Measurements from ENCODE around the gene TMEM115.

Gene TMEM115

DNA sequence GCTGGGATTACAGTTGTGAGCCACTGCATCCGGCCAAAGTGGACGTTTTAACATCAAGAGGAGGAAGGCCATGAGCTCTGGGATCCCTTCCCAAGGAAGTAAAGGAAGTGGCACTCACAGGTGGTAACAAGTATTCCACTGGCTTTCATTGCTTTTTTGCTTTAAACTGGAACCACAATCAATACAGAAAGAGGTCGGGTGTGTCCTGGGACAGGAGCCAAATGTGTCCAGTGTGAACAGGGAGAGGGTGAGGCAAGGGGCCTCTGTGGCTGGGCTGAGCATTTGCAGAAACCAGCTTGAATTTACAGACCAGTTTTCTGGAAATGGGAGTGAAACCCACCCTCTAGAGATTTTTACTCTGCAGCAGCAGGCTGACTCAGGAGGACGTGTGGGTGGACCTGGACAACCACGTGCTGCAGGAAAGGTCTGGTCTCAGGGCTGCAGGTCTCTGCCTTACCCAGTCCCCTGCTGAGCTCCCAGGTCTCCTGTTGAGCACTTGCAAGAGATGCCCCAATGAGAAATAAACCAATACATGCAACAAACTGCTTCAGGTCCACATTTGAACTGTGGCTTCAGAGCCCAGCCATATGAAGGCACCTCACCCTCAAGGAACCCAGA lies 42.8 kb upstream of the TMEM115 start:
- H3K4me1 ChIP-seq, result no peaks in the 10 kb centered on the region
- H3K27ac ChIP-seq, result no peak overlapping the region
- TF ChIP-seq, protein P1, sequence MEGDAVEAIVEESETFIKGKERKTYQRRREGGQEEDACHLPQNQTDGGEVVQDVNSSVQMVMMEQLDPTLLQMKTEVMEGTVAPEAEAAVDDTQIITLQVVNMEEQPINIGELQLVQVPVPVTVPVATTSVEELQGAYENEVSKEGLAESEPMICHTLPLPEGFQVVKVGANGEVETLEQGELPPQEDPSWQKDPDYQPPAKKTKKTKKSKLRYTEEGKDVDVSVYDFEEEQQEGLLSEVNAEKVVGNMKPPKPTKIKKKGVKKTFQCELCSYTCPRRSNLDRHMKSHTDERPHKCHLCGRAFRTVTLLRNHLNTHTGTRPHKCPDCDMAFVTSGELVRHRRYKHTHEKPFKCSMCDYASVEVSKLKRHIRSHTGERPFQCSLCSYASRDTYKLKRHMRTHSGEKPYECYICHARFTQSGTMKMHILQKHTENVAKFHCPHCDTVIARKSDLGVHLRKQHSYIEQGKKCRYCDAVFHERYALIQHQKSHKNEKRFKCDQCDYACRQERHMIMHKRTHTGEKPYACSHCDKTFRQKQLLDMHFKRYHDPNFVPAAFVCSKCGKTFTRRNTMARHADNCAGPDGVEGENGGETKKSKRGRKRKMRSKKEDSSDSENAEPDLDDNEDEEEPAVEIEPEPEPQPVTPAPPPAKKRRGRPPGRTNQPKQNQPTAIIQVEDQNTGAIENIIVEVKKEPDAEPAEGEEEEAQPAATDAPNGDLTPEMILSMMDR (IDR thresholded peaks at IDR 0.05), result no peak
- no peak overlapping the region for H3K9ac ChIP-seq
- H3K4me3 ChIP-seq (ENCODE audit: low read depth, low read length), result no peak overlapping the region
- no peaks in the 10 kb centered on the region for H3K79me2 ChIP-seq
- no peaks in the 10 kb centered on the region for H3K9me3 ChIP-seq (ENCODE audit: control insufficient read depth, low read length)
- no peak overlapping the region for H2AFZ ChIP-seq
- H3K27me3 ChIP-seq (ENCODE audit: control insufficient read depth, insufficient read depth, low read length), result no peaks in the 10 kb centered on the region
- no peaks in the 10 kb centered on the region for H3K36me3 ChIP-seq (ENCODE audit: control insufficient read depth, insufficient read depth, low read length)
- H3K4me2 ChIP-seq (ENCODE audit: low read length), result no peak overlapping the region

DNA sequence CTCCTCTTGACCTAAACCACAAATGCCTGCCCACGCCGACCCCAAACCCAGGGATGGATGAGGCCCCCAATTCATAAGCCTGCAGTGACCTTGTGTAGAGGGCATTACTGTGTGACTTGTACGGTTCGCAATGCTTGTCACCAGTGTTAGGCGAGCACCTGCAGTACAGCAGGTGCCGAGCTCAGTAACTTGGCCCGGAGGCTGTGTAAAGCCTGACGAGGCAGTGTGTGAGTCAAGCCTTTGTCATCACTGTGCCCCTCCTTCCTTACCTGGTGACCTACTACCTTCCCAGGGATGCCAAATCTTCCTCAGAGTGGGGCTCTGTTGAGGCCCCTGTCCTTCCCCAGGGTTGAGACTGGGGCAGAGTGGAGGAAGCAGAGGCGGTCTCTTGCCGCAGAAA lies 37.2 kb upstream of the TMEM115 start:
- Histone ChIP-seq H3K4me3 (ENCODE audit: low read depth, low read length) (no peak overlapping the region), H2AFZ (no peak overlapping the region), H3K4me2 (ENCODE audit: low read length) (no peak overlapping the region), H3K79me2 (no peaks in the 10 kb centered on the region), H3K9ac (no peak overlapping the region), H3K27ac (no peak overlapping the region), H3K9me3 (ENCODE audit: control insufficient read depth, low read length) (no peaks in the 10 kb centered on the region), H3K4me1 (peaks cover 5% of the 10 kb centered on the region), H3K36me3 (ENCODE audit: control insufficient read depth, insufficient read depth, low read length) (no peaks in the 10 kb centered on the region), H3K27me3 (ENCODE audit: control insufficient read depth, insufficient read depth, low read length) (no peaks in the 10 kb centered on the region)
- TF ChIP-seq, protein P1 (IDR thresholded peaks at IDR 0.05), result no peak

DNA sequence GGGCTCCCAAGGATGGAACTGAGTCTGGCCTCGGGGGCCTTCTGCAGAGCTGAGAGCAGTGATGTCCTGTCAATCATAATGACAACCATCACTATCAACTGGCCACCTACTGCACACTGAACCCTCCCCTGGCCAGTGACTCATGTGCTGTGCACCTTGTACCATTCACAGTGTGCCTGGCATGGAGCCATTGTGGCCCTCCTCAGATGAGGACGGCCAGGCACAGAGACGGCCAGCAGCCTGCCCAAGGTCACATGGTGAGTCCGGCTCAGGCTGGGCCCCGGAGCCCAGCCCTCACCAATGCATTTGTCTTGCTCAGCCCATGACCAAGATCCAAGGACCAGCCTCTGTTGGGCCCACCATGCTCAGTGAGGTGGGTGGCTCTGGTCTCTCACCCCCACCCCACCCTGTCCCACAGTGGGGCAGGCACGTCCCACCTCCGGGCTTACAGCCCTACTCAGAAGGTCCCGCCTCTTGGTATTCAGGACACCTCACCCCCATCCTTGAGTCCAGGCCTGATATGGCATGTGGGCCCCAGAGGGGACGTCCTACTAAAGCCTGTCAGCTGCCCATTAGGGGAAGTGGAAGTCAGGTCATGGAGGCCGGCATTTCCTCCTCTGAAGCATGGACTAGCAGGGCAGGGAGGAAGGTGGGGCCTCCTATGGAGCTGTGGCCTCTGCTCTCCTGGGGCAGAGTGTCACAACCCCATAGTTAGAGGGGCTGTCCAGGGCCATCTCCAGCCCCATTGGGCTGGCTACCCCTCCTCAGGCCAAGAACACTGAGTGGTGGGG lies 35.9 kb upstream of the TMEM115 start:
- Histone ChIP-seq H3K79me2 (no peaks in the 10 kb centered on the region), H2AFZ (no peak overlapping the region), H3K27me3 (ENCODE audit: control insufficient read depth, insufficient read depth, low read length) (no peaks in the 10 kb centered on the region), H3K4me1 (peaks cover 11% of the 10 kb centered on the region), H3K36me3 (ENCODE audit: control insufficient read depth, insufficient read depth, low read length) (no peaks in the 10 kb centered on the region), H3K9me3 (ENCODE audit: control insufficient read depth, low read length) (no peaks in the 10 kb centered on the region), H3K4me2 (ENCODE audit: low read length) (no peak overlapping the region), H3K4me3 (ENCODE audit: low read depth, low read length) (no peak overlapping the region), H3K9ac (no peak overlapping the region), H3K27ac (no peak overlapping the region)
- TF ChIP-seq, protein P1 (IDR thresholded peaks at IDR 0.05), result no peak

DNA sequence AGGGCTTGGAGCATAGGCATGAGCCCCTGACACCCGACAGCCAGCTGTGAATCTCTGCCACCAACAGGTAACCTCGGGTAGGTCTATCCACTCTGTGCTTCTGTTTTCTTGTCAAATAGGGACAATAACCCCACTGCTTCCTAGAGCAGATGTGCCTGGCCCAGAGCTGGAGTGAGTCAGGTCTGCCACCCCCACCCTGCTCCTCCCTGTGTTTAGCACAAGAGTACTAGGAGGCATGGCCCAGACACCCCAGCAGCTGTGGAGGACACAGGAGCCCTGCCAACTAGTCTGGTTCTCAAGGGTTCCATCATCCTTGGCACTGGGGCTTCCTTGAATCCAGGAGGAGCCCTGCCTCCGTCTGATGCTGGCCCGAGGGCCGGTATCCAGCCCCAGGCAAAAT lies 33.7 kb upstream of the TMEM115 start:
- no peaks in the 10 kb centered on the region for H3K27me3 ChIP-seq (ENCODE audit: control insufficient read depth, insufficient read depth, low read length)
- H3K27ac ChIP-seq, result no peak overlapping the region
- no peaks in the 10 kb centered on the region for H3K79me2 ChIP-seq
- no peak overlapping the region for H3K9ac ChIP-seq
- no peaks in the 10 kb centered on the region for H3K9me3 ChIP-seq (ENCODE audit: control insufficient read depth, low read length)
- H3K4me2 ChIP-seq (ENCODE audit: low read length), result no peak overlapping the region
- no peak overlapping the region for H3K4me3 ChIP-seq (ENCODE audit: low read depth, low read length)
- no peak overlapping the region for H2AFZ ChIP-seq
- H3K36me3 ChIP-seq (ENCODE audit: control insufficient read depth, insufficient read depth, low read length), result no peaks in the 10 kb centered on the region
- H3K4me1 ChIP-seq, result peaks cover 11% of the 10 kb centered on the region
- TF ChIP-seq, protein P1 (IDR thresholded peaks at IDR 0.05), result no peak

Data from parathyroid adenoma (tissue), 2 donors.